ENCODE data around the gene LAMB1.
"Not testable (repeated sequence)": the region's sequence is repeated elsewhere in the genome, so short reads cannot be mapped to it uniquely, and the experiment has no call there.

LAMB1 gene

DNA sequence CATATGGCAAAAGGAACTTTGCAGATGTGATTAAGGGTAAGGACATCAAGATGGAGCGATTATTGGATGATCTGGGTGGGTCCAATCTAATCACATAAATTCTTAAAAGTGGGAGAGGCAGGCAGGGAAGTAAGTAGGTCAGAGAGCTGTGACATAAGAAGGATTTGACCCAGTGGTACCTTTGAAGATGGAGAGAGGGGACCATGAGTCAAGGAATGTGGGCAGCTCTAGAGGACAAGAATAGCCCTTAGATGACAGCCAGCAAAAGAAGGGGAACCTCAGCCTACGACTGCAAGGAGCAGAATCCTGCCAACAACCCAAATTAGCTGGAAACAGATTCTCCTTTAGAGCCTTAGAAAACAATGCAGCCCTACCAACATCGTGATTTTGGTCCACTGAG is 34.5 kb downstream of the LAMB1 start:
- DNase-seq = no peak

GRCh38 chr7:107967420-107967819 is 35.5 kb downstream of the LAMB1 start:
- no peak for DNase-seq

DNA sequence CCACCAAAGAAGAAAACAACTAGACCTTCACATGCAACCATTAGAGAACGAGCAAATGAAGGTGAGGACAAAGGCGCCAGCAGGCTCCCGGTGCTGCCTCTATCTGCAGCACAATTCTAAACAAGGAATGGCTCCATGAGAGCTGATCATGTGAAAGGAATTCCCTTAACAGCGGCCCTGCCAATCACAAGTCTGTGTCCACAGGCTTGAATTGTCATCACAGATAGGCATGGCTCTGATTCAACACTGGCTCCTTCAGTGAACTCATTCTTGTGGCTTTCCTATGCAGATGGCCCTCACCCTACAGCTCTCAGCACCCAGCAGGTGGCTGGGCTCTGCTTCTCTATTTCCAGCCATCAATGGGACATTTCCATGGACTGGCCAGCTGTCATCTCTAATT is 36.2 kb downstream of the LAMB1 start:
- DNase-seq = no peak

- DNase-seq = no peak
Observed at GRCh38 chr7:107964510-107964909, 38.5 kb downstream of the LAMB1 start.

DNA sequence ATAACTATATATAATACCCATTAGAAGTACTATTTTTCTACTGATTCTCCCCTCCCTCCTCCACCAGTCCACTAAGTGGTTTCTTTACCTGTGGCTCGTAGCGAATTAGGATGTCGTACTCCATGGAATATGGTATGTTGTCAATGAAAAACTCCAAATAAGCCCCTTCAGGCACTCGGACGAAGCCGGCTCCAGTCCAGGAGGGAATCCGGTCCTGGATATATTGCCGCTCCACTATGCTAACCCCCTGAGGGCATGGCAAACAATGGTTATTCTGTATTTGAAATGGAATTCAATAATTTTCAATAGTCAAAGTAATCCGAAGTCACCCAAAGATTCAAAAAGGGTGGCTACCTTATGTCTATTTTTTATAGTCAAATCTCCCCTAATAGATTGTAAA is 40.1 kb downstream of the LAMB1 start:
- no peak for DNase-seq

DNA sequence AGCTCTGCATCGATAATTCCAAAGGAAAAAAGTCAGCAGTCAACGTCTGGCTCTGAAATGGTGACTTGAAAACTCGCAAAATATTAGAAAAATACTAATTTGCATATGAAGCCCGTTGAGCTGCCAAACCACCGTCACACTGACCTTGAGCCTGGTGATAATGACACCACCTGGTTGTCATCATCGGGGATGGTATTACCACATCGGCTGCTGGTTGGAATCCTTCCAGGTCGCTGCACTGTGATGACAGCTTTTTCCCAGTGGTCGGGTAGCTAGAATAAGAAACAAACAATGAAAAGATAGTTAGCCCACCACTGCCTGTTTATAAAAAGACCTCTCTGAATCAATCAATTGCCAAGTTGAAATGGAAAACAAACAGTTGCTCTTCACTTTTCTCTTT is 41.6 kb downstream of the LAMB1 start:
- DNase-seq = no peak

GRCh38 chr7:107960272-107960671 is 42.7 kb downstream of the LAMB1 start:
- DNase-seq = no peak

DNA sequence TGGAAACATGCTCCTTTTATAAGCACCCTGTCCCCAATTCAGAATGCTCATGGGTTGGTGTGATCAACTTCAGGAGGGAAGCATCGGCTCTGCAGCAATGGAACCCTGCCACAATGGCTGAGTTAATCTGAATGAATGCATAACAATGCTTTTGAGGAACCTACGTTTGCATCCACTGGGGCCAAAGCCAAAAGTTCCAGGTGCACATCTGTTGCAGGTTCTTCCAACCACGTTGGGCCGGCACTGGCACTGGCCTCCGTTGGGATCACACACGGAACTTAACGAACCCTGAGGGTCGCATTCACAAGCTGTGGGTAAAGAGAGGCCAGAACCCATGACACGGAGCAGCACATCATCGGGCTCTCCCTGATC is 43.4 kb downstream of the LAMB1 start:
- no peak for DNase-seq

DNA sequence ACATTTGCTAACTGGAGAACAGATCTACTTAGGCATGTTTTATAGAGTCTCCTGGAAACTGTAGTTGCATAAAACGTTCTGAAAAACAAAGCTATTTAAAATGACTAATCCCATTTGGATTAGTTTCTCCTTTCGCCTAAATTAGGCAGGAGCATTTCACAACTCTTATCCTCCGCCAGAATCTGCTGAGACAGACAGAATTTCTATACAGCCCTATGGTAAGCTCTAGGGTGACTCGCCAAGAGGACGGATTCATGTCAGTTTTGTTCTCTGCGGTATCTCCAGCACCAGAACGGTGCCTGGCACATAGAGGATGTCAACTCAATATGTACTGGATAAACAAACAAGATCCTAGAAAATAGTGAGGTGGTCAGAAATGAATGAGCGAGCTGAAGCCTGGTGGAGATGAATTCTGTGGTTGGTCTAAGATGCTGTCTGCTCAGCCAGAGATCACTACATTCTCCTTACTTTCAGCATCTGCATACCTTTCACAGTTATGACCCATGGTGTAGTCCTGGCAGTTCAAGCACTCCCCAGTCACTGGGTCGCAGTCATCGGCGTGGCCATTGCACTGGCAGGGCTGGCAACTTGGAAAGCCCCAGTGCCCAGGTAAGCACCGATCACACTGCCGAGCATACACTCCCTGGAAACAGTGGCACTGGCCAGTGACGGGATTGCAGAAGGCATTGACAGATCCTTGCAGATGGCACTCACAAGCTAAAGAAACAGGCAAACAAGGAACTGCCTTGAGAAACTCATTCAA is 44.0 kb downstream of the LAMB1 start:
- no peak for DNase-seq

- no peak for DNase-seq
Observed at GRCh38 chr7:107957436-107957835, 45.5 kb downstream of the LAMB1 start.

- DNase-seq = not testable (repeated sequence)
Observed at GRCh38 chr7:107956950-107957349, 46.0 kb downstream of the LAMB1 start.

DNA sequence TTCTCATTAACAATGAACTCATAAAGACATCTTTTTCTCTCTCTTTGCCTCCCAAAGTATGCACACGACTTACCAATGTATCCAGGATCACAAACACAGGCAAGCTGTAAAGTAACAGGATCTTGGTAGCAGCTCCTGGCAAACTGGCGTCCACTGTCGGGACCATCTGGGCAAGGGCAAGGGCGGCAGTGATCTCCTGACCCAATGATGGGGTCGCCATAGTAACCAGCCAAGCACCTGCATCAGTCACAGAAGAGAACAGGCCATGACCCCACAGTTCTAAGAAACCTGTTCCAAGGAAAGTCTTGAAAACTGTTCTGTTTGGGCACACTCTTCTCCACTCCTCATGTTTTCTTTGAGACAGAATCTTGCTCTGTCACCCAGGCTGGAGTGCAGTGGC is 47.6 kb downstream of the LAMB1 start:
- DNase-seq = no peak

GRCh38 chr7:107953924-107954303 is 49.0 kb downstream of the LAMB1 start:
- DNase-seq = no peak

- DNase-seq = no peak
Observed at GRCh38 chr7:107953265-107953923, 49.6 kb downstream of the LAMB1 start.

GRCh38 chr7:107951896-107952295 is 51.1 kb downstream of the LAMB1 start:
- no peak for DNase-seq

GRCh38 chr7:107951172-107951787 is 51.7 kb downstream of the LAMB1 start:
- DNase-seq = no peak

DNA sequence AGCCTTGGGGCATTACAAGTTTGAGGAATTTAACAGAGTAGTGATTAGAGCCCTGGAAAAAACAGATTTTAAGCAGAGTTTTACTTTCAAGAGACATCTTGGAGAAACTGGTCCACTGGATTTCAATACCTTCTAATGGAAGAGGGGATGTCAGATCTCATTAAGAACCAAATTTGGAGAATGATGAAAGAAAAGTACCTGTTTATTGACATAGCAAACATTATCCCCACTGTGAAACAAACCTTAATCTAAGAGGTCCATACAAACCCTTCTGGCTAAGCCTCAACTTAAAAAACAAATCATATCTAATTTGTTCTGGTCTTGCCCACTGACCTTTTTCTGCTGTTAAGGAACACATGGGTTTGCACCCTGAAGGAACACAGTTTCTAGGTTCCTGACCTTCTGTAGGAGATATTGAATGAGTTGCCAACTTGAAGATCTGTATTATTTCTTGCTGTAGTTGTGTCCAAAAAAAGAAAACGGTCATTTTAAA is 53.5 kb downstream of the LAMB1 start:
- no peak for DNase-seq

GRCh38 chr7:107948645-107949442 is 54.1 kb downstream of the LAMB1 start:
- no peak for DNase-seq

GRCh38 chr7:107946881-107947280 is 56.1 kb downstream of the LAMB1 start:
- no peak for DNase-seq

DNA sequence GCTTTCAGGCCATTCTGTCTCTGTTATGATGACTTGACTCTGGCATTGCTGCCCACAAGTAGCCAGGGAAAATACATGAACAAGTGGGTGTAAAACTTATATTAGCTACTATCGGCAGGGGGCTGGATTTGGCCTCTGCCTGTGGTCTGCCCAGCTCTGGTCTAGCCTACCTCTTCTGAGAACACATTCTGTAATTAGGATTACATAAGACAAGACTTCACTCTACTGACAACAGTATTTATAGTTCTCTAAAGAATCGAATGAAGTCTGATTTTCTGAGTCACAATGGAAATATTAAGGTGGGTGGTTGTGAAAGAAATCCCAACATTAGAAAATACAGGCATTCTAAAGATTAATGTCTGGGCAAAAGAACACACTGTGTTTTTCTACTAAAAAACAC is 56.5 kb downstream of the LAMB1 start:
- DNase-seq = no peak

- DNase-seq = no peak
Observed at GRCh38 chr7:107945332-107945731, 57.6 kb downstream of the LAMB1 start.

GRCh38 chr7:107944411-107945169 is 58.4 kb downstream of the LAMB1 start:
- no peak for DNase-seq

GRCh38 chr7:107943018-107943417 is 59.9 kb downstream of the LAMB1 start:
- DNase-seq = no peak

All from activated naive CD4-positive, alpha-beta T cell treated with anti-CD3 and anti-CD28 coated beads, Interleukin-2, amount 50 U/mL, for 16 hours (primary cell).